Prostate gland (tissue), 2 donors: ENCODE data around the gene SCIN.

ENCODE experiments used
- CTCF ChIP-seq, 4 experiments: fragments of 200-600 bp in 2 of 4; fragments of 450-650 bp in 2 of 4; sonication (generic) in 2 of 4; IDR thresholded peaks; 1 replicate in 3 of 4; 2 replicates in 1 of 4; pipeline ENCODE4 v1.5.1; 2016 to 2019; ENCODE audit warnings: antibody characterized with exemption in 4 of 4, mild to moderate bottlenecking in 2 of 4, moderate library complexity in 2 of 4
- POLR2AphosphoS5 ChIP-seq: sonication (generic); formaldehyde crosslinking; IDR thresholded peaks from one replicate; pipeline ENCODE4 v1.6.1; 2017; ENCODE audit warnings: antibody characterized with exemption

- TF ChIP-seq POLR2AphosphoS5 (no peak), CTCF (IDR thresholded peaks at IDR 0.05) (no peak)
Observed at GRCh38 chr7:12623223-12623622, 52.7 kb downstream of the SCIN start.
